NCI-H748 (cell line): Measurements from ENCODE around the gene DST.

Experiments
- DNase-seq: peaks from one replicate; lab custom pipeline; 2025; ENCODE audit not compliant: unreplicated experiment; lab: John Stamatoyannopoulos, UW

Gene DST

DNA sequence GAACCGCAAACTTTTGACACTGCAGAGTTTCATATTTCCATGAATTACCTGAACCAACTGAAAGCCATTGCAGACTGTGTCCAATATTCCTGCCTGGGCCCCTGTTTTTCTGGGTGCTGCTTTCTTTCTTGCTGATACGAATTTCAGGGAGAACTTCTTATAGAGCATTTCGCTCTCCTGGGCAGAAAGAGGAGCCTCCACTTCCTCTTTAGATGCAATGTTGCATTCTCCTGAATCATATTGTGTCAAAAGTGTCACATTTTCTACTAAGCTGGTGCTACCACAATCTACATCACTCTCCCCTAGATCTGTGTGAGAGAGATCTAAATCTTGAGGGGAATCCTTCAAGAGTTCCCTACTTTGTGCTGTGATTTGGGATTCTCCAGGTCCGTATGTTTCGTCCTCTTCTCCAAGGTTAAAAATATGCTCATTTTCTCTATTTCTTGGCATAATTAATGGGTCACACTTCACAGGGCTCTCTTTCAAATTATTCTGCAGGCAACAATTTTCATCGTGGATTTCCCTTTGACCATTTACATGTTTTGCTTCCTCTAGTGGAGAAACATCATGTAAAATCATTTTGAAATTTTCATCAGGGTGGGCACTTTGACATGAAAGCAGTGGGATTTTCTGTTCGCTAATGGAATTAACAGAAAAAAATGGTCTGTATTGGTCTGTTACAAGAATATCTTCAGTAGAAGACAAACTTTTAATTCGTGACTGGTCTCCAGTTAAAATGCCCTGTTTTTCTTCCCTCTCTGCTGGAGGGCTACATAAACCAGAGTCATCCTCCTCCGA is 102.3 kb downstream of the DST start:
- DNase-seq = no peak

DNA sequence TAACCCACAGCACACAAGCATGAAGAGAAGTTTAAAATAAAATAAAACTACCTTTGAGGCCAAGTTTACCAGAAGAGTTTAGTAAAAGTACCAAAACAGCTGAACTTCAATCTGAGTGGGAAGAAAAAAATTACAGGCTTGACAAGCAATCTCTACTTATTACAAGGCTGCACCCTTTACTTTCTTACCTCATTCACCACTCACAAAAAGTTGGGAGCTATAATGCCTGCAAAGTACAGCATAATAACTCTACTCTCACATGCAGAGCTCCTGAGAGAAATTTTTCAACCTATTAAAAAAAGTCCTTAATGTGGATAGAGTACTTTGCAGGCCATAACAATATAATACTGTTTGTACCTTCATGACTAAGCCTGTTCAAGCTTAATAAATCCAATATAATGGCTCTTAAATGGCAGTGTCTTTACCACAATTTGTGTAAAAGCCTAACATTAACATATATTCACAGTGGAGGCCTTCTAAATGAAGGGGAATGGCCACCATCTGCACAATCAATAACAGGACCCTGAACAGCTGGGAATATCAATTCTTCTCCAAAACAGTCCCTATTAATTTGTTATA is 103.1 kb downstream of the DST start:
- no peak for DNase-seq

DNA sequence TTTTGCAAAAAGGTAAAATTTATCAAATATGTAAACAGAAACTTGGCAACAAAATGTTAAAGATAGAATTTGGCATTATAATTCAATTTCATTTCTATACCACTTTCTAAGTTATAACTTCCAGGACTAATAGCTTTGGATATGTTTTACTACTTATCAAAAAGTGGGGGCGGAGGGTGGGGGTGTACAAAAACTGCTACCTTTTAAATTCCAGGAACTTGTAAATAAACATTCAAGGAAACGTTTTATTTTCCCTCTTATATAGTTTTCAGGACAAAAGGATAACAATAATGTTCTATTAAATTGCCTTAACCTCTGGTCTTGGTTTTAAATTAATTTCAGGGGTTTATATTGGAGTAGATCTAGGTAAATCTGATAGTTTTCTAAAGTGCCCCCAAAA is 103.8 kb downstream of the DST start:
- DNase-seq = no peak

DNA sequence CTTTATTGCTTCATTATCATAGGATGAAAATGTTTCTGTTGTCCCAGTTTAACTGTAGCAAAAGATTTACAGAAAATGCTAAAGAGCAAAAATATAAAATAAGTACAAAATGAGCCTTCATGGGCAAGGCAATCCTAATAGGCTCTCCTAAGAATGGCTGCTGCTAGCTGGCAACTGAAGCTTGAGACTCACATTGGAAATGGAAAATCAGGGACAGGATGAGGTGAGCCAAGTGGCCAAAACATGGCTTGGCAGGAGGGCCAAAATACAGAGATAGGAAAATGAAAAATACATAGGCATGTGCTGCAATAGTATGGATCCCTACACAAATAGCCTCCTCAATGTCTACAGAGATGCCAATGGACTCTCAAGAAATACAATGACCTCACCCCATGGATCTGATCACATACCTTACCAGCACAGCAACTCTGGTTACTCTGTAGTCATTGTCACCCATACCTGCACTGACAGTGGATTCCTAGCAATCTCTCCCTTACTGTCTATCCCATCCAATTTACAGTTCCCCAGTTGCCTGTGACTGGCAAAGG is 105.4 kb downstream of the DST start:
- DNase-seq = no peak

DNA sequence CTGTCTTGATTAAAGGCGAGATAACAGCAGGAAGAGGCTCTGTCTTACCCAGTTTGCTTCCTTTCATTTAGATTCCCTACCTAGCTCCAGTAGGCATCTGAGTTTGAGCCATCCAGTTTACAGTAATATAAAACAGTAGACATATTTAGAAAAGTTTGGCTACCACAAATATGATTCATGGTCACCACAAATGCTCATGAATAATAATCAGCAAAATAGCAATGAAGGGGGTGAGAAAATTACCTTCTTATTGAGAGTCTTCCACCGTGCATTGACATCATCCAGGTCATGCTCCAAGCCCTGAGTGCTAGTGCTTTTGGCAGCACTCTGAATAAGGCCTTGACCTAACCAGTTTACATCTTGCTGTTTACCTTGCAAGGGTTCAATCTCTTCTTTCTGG is 106.2 kb downstream of the DST start:
- no peak for DNase-seq

DNA sequence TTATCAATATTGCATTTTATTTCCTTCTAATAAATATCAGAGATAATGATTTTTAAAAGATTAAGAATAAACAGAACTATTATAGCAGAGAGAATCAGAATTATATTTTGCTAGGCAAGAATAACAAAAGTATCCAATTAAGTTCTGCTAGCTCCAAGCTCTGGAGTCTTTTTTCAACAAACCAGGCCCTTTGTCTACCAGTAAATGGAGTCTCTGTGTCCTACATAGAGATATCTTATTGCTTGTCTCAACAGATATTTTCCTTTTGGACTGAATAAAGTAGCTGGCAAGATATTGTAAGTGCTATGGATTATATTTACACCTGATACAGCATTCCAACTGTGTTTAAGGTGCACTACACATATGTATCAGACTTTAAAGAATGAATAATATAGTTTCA is 107.1 kb downstream of the DST start:
- no peak for DNase-seq

DNA sequence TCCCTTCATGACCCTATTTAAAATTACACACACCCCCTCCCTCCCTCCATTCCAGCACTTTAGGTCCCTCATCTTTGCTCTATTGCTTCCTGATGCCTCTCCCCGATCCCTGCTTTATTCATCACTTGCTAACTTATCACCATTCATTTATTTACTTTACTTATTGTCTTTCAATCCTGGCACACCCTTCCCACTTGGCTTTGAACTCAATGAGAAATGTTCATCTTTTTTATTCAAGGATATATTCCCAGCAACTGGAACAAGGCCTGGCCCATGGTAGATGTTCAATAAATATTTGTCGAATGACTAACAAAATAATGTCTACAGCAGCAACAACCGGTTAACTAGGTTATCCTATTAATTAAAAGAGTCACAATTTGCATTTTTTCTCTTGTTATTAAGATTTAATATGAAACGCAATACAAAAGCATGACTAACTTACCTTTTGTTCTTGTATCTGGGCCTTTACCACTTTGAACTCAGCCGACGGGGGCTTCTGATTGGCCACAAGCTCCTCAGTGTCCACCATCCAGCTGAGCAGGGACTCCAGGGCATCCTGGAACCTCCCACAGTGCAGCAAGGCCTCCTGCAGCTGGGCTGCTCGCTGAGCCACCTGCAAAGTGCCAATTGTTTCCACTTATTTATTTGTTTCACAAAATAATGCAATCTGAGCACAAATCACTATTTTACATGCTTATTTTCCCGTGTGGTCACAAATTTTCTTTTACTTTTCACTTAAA is 107.8 kb downstream of the DST start:
- no peak for DNase-seq

DNA sequence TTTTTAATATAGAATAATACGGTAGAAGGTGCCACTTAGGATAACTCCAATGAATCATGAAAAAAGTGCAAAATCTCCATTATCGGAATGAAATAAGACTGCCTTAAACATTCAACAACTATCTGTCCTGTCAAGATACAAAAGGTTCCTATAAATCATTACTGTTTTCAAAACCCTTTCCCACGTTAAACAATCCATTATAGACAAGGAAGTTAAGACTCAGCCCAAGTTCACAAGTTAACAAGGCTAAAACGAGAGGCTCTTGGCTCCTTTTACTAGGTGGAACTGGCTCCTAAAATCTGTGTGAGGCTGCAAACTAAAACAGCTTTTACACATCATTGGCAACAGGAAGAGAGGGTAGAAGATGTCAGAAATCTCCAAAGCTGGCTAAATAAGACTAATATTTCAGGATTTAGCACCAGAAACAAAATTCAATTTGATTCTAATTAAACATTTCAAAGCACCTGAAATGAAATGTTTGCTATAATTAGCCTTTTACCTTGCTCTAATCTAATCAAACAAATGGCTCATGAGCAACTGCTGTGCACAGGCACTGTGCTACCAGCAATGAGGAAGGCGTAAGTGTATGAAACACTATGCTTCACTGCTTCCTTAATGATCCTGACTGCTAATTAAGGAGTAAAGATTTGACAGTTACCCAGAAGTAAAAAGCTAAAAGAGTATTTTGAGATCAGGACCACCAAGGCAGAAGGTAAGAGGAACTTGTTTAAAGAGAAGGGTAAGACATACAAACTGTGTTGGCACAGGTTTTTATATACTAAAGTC is 109.7 kb downstream of the DST start:
- no peak for DNase-seq

DNA sequence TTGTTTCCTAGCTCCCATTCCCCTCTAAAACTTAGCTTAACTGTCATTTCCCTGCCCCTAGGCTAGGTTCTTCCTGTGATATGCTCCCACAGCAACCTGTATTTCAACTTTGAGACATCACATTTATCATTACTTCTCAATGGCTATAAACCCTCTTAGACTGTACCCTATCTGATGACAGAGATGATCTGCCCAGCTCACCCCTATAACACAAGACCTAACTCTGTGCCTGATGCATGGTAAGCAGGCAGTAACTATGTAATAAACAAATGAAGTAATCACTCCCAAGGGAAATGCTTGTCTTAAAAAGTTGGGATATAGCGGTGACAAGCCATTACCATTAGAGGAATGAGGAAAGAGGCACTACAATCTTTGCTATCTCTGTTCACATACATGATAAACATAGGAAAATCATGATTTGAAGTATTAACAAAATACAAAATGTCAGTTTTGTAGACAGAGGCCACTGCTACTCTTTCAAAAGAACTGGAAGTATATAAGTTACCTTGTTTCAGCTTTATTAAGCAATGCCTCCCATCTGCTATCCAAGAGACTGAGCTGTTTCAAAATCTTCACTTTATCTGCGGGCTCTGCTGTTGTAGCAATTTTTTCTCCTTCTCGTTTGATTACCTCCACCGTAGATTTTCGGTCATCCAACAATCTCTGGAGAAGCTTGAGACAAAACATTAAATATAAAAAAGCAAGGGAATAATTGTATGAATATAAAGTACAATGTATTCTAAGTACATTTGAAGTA is 110.7 kb downstream of the DST start:
- no peak for DNase-seq

DNA sequence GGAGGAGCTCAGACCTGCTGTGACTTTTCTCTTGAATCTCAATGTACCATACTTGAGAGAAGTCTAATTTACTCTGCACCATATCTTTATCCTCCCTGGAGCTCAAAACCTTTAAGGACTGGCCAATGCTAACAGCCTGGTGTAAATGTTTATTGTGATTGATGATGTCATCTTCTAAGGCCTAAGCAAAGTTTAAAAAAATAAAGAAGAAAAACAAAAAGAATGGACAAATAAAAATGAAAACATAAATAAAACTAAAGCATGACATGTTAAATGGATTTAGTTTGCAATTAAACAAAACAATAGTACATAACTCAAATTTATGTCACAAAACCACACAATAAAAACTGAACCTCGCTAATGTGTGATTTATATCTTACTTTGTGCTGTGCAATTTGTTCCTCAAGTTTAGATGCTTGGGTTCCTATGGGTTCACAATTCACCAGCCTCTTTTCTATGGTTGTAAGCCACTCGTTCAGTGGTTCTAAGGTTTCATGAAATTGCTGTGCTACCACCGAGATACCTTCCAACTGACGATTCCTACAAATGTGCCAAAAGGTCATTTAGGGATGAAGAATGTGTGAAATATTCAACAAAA is 113.0 kb downstream of the DST start:
- no peak for DNase-seq

DNA sequence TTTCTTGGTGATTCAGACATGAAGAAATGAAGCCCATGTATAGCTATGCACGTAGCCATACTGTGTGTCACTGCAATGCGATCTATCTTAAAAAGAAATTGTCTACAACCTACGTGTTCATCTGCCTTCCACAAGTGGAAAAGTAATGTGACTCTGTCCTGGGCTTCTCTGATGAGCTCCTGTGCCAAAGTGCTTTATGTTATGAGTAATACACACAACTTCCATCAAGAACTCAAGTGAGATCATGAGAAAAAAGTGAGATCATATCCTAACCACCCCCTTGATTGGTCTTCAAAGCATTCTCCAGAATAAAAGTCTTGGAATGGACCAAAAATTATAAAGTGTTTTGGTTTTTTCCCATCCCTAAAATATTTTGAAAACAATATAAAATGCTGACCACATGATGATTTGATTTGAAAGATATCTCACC is 114.3 kb downstream of the DST start:
- DNase-seq = no peak

DNA sequence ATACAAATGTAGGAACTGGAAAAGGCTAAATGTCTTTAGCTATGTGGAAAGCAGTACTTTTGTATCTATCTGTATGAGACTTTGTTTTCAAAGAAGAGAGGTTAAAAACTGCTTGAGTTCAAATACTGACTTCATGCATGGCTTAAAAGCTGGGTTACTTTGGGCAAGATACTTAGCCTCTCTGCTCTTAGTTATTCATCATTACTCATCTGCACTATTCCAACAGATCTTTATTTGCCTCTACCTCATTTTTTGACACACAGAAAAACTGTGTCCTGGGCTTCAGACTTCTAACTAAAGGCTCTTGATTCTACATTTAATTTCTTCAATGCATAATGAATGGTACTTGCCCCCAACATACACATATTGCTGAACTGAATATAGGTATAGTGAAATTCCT is 114.8 kb downstream of the DST start:
- DNase-seq = no peak

DNA sequence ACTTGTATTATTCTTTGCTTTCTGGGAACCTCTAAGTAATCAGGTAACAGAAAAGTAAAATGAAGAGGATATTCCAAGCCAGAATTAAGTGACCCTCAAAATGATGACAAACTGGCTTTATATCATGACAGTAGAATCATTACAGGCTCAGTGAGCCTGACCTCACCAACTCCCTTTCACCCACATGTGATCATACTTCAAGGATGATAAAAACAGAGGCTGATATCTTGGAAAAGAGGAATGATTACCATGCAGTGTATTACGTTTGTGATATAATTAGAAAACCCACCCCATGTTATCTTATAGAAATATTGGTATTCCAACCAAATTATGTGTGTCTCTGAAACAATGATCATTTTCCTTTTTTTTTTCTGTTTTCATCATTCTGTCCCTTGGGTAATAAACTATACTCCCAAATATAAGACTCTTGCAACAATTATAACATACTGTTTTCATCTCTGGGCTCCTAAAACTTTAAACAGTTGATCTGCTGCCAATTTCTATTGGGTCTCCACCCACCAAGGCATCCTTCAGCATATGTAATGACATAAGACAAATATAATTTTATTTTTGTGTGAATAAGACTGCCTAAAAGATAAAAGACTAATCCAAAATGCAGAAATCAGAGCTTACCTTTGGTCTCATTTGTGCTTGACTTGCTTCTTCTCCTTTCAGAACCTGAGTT is 115.7 kb downstream of the DST start:
- no peak for DNase-seq

DNA sequence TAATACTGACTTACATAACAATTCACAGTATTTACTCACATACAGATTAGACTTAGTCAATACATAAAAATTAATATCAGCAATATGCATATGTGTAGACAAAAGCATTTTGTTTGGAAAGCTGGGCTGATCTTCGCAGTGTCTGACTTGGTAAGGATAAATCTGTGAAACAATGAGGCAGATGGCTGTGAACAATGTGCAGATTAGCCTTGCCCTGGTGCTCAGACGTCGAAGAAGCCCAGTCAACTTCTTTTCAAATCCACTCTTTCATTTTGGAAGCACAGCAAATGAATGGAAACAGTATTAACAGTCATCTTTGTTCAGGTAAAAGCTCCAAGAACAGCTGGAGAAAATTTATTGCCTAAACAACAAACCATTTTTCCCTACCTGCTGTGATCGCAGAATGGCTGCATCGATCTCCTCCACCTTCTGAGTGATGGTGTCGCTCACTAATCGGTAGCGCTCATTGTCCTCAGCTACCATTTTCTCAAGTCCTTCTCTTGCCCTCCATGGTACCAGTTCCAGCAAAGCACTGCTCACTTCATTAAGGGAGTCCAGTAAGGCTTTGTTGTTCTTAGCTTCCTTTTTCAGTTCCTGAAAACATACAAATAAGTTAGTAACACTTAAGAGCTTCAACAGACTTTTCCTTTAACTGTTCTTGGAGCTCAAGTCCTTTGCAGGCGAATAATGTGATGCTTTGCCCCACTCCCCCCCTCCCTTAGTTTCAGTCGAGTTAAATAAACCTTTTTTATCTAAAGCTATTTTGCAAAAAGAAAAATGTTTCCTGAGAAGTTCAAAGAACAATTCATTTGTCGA is 116.5 kb downstream of the DST start:
- peak; percentile 77 for DNase-seq

DNA sequence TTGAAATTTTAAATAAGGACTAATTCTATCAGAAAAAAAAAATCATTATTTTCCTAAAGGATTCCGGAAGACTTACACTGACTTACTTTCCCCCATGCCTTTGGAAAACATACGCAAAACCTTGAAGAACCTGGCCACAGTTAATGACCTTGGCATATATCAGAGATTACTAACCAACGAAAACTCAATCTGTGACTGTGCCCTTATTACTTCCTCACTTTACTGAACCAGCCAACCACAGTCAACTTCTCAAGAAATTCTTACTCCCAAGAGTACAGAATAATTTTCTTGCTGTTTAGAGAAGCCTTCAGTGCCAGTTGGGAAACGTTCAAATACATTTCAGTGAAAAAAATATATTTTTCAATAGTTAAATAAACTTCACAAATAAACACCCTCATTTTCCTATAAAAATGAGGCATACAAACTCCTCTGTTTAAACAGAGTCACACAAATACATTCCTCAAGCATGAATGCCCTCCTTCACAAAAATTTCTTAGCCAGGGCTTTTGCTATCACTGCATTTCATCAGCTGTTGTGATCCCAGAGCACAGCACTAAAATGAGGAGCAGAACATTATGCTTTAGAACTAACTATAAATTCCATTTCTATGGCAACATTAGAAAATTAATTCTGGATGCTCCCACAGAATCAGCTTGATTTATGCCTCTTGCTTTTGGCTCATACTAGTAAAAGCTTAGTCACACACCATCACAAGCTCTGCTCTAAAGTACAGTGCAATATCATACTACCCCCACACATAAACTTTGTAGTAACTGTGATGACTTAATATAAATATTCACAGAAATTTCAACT is 117.6 kb downstream of the DST start:
- DNase-seq = no peak

DNA sequence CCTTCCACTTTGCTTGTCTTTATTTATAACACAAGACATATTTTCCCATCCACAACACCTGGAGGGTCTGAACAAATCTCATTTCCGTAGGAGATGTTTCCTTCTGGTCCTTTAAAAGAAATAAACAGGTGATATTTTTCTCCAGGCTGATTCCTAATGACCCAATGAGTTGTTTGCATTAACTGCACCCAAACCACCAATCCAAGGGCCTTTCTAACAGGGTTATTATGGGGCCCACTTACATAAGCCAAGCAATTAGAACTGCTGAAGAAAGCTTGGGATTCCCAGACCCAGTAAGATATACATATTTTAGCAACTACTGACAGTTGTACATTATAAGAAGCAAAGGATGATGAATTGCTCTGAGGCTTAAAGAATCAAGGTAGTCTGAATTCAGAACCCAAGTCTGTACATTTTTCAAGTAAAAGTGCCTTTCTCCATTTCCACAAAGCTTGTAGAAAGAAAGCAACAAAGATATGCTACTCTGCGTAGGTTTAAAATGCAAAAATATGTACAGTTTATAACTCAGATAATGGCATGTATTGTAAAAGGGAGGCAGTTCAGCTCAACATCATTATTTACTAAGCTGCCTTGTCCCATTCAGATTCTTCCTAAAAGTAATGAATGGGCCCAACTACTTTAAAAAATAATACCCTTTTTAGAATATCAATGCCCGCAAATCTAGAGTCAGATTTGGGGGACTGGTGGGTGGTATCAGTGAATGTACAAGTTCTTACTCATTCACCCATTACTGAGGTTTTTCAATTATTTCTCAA is 120.0 kb downstream of the DST start:
- no peak for DNase-seq

DNA sequence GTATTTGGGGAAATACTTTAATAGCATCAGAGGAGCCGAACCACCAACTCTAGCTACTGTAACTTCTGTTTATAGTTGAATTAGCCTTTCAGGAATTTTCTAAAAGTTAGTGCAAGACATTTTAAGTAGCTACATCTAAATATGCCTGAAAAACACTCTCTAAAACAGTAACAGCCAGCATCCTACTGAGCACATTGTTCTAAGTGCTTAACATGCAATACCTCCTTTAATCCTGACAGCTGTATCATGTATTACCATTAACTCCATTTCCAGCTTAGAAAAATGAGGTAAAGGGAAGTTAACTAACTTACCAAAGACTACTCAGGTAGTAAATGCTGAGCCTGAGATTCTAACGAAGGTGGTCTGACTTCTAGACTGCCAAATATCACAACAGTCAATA is 120.7 kb downstream of the DST start:
- no peak for DNase-seq
